MCF 10A (cell line): ENCODE measurements around the gene CCDC88C. TPM values are rescaled to one million over a fixed set of nuclear protein-coding genes. Genes with fewer than 3 reads are reported as not detected.
"Not testable (repeated sequence)": the region's sequence is repeated elsewhere in the genome, so short reads cannot be mapped to it uniquely, and the experiment has no call there.

Experiments
- BruUV-seq: library from RNA; stranded (reverse); fragments of 400-500 nt; replicated peaks from 2 replicates; lab custom pipeline; 2021; lab: Mats Ljungman, UMichigan
- CTCF ChIA-PET: fragments of 300-600 bp; sonication (Branson Sonifier 250); formaldehyde crosslinking; extraction: SDS; loops from one replicate; lab custom pipeline; 2021; ENCODE audit warnings: antibody characterized with exemption, inconsistent platforms; lab: Yijun Ruan, JAX
- POLR2A ChIA-PET: fragments of 300-600, 350-650 bp; sonication (Branson Sonifier 250); formaldehyde crosslinking; extraction: SDS; loops from one replicate; lab custom pipeline; 2020; ENCODE audit warnings: antibody characterized with exemption, inconsistent platforms; lab: Yijun Ruan, JAX
- DNase-seq: peaks from one replicate; pipeline ENCODE4 v3.0.0-alpha.2; 2018; ENCODE audit not compliant: unreplicated experiment
- H3K27ac Mint-ChIP-seq: one replicate; pipeline ENCODE4 v1.8.0; 2022; ENCODE audit warnings: mild to moderate bottlenecking, low read depth, mixed read lengths; ENCODE audit not compliant: unreplicated experiment
- H3K27me3 Mint-ChIP-seq: one replicate; pipeline ENCODE4 v1.8.0; 2022; ENCODE audit warnings: mixed read lengths; ENCODE audit not compliant: insufficient read depth, unreplicated experiment
- H3K36me3 Mint-ChIP-seq: one replicate; pipeline ENCODE4 v1.8.0; 2022; ENCODE audit warnings: mild to moderate bottlenecking, moderate library complexity, mixed read lengths; ENCODE audit not compliant: insufficient read depth, unreplicated experiment
- H3K4me1 Mint-ChIP-seq: one replicate; pipeline ENCODE4 v1.8.0; 2022; ENCODE audit warnings: mixed read lengths; ENCODE audit not compliant: insufficient read depth, unreplicated experiment
- H3K4me3 Mint-ChIP-seq: one replicate; pipeline ENCODE4 v1.8.0; 2022; ENCODE audit warnings: mild to moderate bottlenecking, moderate library complexity, mixed read lengths; ENCODE audit not compliant: unreplicated experiment
- H3K9me3 Mint-ChIP-seq: one replicate; pipeline ENCODE4 v1.8.0; 2022; ENCODE audit warnings: mixed read lengths; ENCODE audit not compliant: unreplicated experiment
- CTCF ChIP-seq: fragments of 200-600 bp; IDR thresholded peaks from one replicate; pipeline ENCODE4 v1.8.0; 2022; ENCODE audit warnings: antibody characterized with exemption, mild to moderate bottlenecking; ENCODE audit not compliant: unreplicated experiment
- intact Hi-C: fragments of 100-400 bp; cut with micrococcal nuclease; formaldehyde crosslinking; loops from 2 replicates; pipeline ENCODE4 v1.14.1; 2022
- total RNA-seq: library from RNA; stranded (reverse); gene quantifications from 2 replicates; pipeline ENCODE4 v1.2.3, GENCODE V29; 2022

The CCDC88C gene
- total RNA-seq, 1 experiment from 2014 or later, result 19.7 TPM

- CTCF ChIA-PET, result interaction anchor here (0.9 kb wide), 1 partner anchor 12 kb away, joined by 3 read pairs; no protein-coding TSS in a partner anchor
- peaks cover 7% of the 10 kb centered on the region for H3K4me1 Mint-ChIP-seq
- no peaks in the 10 kb centered on the region for H3K36me3 Mint-ChIP-seq
- intact Hi-C loops, result no loop called here
- no peaks in the 10 kb centered on the region for H3K27me3 Mint-ChIP-seq
- H3K9me3 Mint-ChIP-seq, result no peaks in the 10 kb centered on the region
- TF ChIP-seq CTCF, result no peak
- POLR2A ChIA-PET, result no interaction called here
- H3K27ac Mint-ChIP-seq, result no peak overlapping the region
- H3K4me3 Mint-ChIP-seq, result no peak overlapping the region
- no TSS peak for BruUV-seq
- DNase-seq, result no peak
Measured at GRCh38 chr14:91229005-91229382, 188.6 kb downstream of the CCDC88C start.

GRCh38 chr14:91228112-91229004 lies 189.3 kb downstream of the CCDC88C start:
- Mint-ChIP-seq H3K4me1 (peaks cover 7% of the 10 kb centered on the region), H3K4me3 (no peak overlapping the region), H3K9me3 (no peaks in the 10 kb centered on the region), H3K27ac (no peak overlapping the region), H3K27me3 (no peaks in the 10 kb centered on the region), H3K36me3 (peaks cover under 1% of the 10 kb centered on the region)
- ChIA-PET CTCF (interaction anchor here (0.9 kb wide), 1 partner anchor 12 kb away, joined by 3 read pairs; no protein-coding TSS in a partner anchor), POLR2A (no interaction called here)
- intact Hi-C loops, result no loop called here
- BruUV-seq, result no TSS peak
- DNase-seq, result peak; percentile 66
- no peak for TF ChIP-seq CTCF

DNA sequence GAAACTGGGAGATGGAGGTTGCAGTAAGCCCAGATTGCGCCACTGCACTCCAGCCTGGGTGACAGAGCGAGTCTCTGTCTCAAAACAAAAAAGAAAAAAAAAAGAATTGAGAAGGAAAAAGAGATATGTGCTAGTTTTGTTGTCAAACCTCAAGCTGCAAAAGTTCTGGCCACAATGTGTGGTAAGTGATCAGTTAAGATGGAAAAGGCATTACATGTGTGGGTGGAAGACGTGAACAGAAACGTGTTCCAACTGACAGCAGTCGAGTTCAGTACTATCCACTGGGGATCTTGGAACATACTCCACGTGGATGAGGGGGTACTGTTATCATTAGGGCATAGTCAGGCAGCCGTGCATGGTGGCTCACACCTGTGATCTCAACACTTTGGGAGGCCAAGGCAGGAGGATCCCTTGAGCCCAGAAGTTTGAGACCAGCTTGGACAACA lies 190.4 kb downstream of the CCDC88C start:
- Mint-ChIP-seq H3K27ac (no peak overlapping the region), H3K27me3 (no peaks in the 10 kb centered on the region), H3K4me3 (no peak overlapping the region), H3K9me3 (peaks cover under 1% of the 10 kb centered on the region), H3K36me3 (peaks cover 9% of the 10 kb centered on the region), H3K4me1 (peaks cover 7% of the 10 kb centered on the region)
- ChIA-PET POLR2A (no interaction called here), CTCF (interaction anchor here (0.7 kb wide), 1 partner anchor 22 kb away, joined by 3 read pairs; no protein-coding TSS in a partner anchor)
- no TSS peak for BruUV-seq
- no peak for TF ChIP-seq CTCF
- no peak for DNase-seq
- intact Hi-C loops, result no loop called here

DNA sequence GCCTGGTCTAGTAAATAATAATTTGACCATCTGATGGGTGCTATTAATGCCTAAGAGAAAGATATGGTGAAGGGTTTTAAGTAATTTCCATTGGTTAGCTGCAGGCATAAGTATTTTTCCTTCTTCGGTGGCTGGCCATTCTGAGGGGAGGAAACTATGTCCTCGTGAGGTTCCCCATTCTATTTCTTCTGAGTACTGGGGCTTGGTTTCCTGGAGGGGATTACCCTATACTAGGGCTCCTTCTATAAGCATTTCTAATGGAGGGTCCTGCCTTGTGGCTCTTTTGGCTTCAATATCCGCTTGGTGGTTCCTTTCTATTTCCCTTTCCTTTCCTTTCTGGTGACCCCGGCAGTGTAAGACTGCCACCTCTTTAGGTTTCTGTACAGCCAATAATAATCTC lies 191.3 kb downstream of the CCDC88C start:
- H3K36me3 Mint-ChIP-seq, CTCF ChIA-PET, H3K27me3 Mint-ChIP-seq, BruUV-seq, H3K4me3 Mint-ChIP-seq, intact Hi-C loops, H3K27ac Mint-ChIP-seq, H3K9me3 Mint-ChIP-seq, DNase-seq, H3K4me1 Mint-ChIP-seq: not testable (repeated sequence)
- POLR2A ChIA-PET, result interaction anchor here (0.7 kb wide), 1 partner anchor 32 kb away, joined by 4 read pairs; no protein-coding TSS in a partner anchor
